Neural cell (in vitro differentiated cells): ENCODE data around the gene BRD3. TPM values are rescaled to one million over a fixed set of nuclear protein-coding genes. Genes with fewer than 3 reads are reported as not detected.

Source experiments
- H2AFZ ChIP-seq: fragments of 200-600, 300-800 bp; sonication (generic), shearing (Covaris generic); 2 replicates; pipeline ENCODE4 v1.6.0; 2014; ENCODE audit warnings: low read depth, mild to moderate bottlenecking, antibody characterized with exemption, low read length, moderate library complexity
- H3F3A ChIP-seq: fragments of 200-600 bp; shearing (Covaris generic); 2 replicates; pipeline ENCODE4 v1.6.1; 2016; ENCODE audit warnings: mild to moderate bottlenecking, moderate library complexity, mixed read lengths, antibody characterized with exemption, low read length; ENCODE audit not compliant: insufficient read depth, poor library complexity, severe bottlenecking
- H3K27ac ChIP-seq: fragments of 200-600, 300-800 bp; sonication (generic), shearing (Covaris generic); 2 replicates; pipeline ENCODE4 v1.5.1; 2014; ENCODE audit warnings: mild to moderate bottlenecking, low read length, moderate library complexity
- H3K27me3 ChIP-seq: fragments of 300-800, 200-600 bp; sonication (generic), shearing (Covaris generic); 2 replicates; pipeline ENCODE4 v1.6.0; 2014; ENCODE audit warnings: mild to moderate bottlenecking, low read depth, low read length, moderate library complexity; ENCODE audit not compliant: insufficient read depth
- H3K36me3 ChIP-seq: fragments of 300-800, 200-600 bp; sonication (generic), shearing (Covaris generic); 2 replicates; pipeline ENCODE4 v1.5.1; 2014; ENCODE audit warnings: mild to moderate bottlenecking, antibody characterized with exemption, low read length, moderate library complexity; ENCODE audit not compliant: insufficient read depth
- H3K4me2 ChIP-seq: fragments of 300-800, 200-600 bp; sonication (generic), shearing (Covaris generic); 2 replicates; pipeline ENCODE4 v1.6.0; 2014; ENCODE audit warnings: mild to moderate bottlenecking, low read length
- H3K4me3 ChIP-seq: fragments of 300-800, 200-600 bp; sonication (generic), shearing (Covaris generic); 2 replicates; pipeline ENCODE4 v1.5.1; 2014; ENCODE audit warnings: mild to moderate bottlenecking, low read length, moderate library complexity
- H3K79me2 ChIP-seq: fragments of 200-600 bp; shearing (Covaris generic); replicated peaks from 2 replicates; pipeline ENCODE4 v1.6.0; 2014; ENCODE audit warnings: mild to moderate bottlenecking, low read length, moderate library complexity; ENCODE audit not compliant: insufficient read depth
- H3K9ac ChIP-seq: fragments of 300-800, 200-600 bp; sonication (generic), shearing (Covaris generic); 2 replicates; pipeline ENCODE4 v1.6.1; 2016; ENCODE audit warnings: mild to moderate bottlenecking, low read length, mixed read lengths
- H3K9me2 ChIP-seq: fragments of 200-600 bp; shearing (Covaris generic); 2 replicates; pipeline ENCODE4 v1.6.1; 2016; ENCODE audit warnings: mild to moderate bottlenecking, low read length, mixed read lengths; ENCODE audit not compliant: insufficient read depth
- H3K9me3 ChIP-seq: fragments of 200-600, 300-800 bp; sonication (generic), shearing (Covaris generic); 2 replicates; pipeline ENCODE4 v1.6.1; 2016; ENCODE audit warnings: mild to moderate bottlenecking, mixed run types, low read length, moderate library complexity, mixed read lengths
- H4K20me1 ChIP-seq: fragments of 200-600 bp; shearing (Covaris generic); 2 replicates; pipeline ENCODE4 v1.6.1; 2016; ENCODE audit warnings: mild to moderate bottlenecking, mixed run types; ENCODE audit not compliant: insufficient read depth
- EP300 ChIP-seq: fragments of 450-650 bp; conservative IDR thresholded peaks from 2 replicates; pipeline ENCODE4 v1.6.1; 2014; ENCODE audit warnings: antibody characterized with exemption, mild to moderate bottlenecking, moderate library complexity; ENCODE audit not compliant: poor library complexity, severe bottlenecking
- EZH2 ChIP-seq: fragments of 200-600, 300-800 bp; shearing (Covaris generic), sonication (generic); IDR thresholded peaks from 2 replicates; pipeline ENCODE4 v1.6.1; 2014; ENCODE audit warnings: antibody characterized with exemption, low read length, borderline replicate concordance, mild to moderate bottlenecking; ENCODE audit not compliant: insufficient read depth, poor library complexity, severe bottlenecking
- MXI1 ChIP-seq: fragments of 450-650 bp; conservative IDR thresholded peaks from 2 replicates; pipeline ENCODE4 v1.6.1; 2014; ENCODE audit warnings: antibody characterized with exemption, mild to moderate bottlenecking; ENCODE audit not compliant: poor library complexity, severe bottlenecking
- POLR2AphosphoS5 ChIP-seq: IDR thresholded peaks from 2 replicates; pipeline ENCODE4 v1.6.1; 2012
- RAD21 ChIP-seq: fragments of 450-650 bp; conservative IDR thresholded peaks from 2 replicates; pipeline ENCODE4 v1.6.1; 2014; ENCODE audit warnings: antibody characterized with exemption, mild to moderate bottlenecking, moderate library complexity
- SMC3 ChIP-seq: fragments of 450-650 bp; conservative IDR thresholded peaks from 2 replicates; pipeline ENCODE4 v1.6.1; 2014; ENCODE audit warnings: antibody characterized with exemption, mild to moderate bottlenecking, moderate library complexity; ENCODE audit not compliant: poor library complexity
- TAF1 ChIP-seq: IDR thresholded peaks from 2 replicates; pipeline ENCODE4 v1.6.1; 2012; ENCODE audit warnings: low read depth
- polyA plus RNA-seq: library from polyadenylated mRNA; depleted of rRNA; stranded (reverse); fragments of >200 nt; gene quantifications from 2 replicates; pipeline ENCODE4 v1.2.3, GENCODE V29; 2014
- TF ChIP-seq, protein P1 (sequence below): fragments of 450-650 bp; IDR thresholded peaks from 2 replicates; pipeline ENCODE4 v1.5.1; 2014; ENCODE audit warnings: antibody characterized with exemption, mild to moderate bottlenecking, moderate library complexity; ENCODE audit not compliant: poor library complexity, severe bottlenecking
- TF ChIP-seq, protein P2 (sequence below): IDR thresholded peaks from 2 replicates; pipeline ENCODE4 v1.6.1; 2012; ENCODE audit warnings: borderline replicate concordance

Gene BRD3
- polyA plus RNA-seq, 1 donor from 2014 or later = 17.6 TPM

DNA sequence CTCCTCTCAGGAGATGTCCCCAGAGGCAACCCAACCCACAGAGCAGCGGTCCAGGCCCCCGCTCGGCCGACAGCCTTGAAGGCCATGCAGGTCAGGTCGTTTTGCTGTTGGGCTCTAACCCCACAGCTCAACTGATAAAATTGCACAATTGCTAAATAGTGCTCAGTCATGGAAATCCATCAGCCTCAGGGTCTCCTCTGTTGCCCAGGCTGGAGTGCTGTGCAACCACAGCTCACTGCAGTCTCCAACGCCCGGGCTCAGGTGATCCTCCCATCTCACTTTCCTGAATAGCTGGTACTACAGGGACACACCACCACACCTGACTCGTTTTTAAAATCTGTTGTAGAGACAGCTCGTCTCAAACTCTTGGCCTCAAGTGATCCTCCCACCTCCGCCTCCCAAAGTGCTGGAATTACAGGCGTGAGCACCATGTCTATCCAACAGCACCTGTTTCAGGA, 24.3 kb downstream of the BRD3 start:
- H2AFZ ChIP-seq = no peak overlapping the region
- TF ChIP-seq EP300 (no peak), RAD21 (no peak), TAF1 (no peak), EZH2 (no peak), MXI1 (no peak), POLR2AphosphoS5 (no peak), SMC3 (no peak)
- TF ChIP-seq, protein P1, sequence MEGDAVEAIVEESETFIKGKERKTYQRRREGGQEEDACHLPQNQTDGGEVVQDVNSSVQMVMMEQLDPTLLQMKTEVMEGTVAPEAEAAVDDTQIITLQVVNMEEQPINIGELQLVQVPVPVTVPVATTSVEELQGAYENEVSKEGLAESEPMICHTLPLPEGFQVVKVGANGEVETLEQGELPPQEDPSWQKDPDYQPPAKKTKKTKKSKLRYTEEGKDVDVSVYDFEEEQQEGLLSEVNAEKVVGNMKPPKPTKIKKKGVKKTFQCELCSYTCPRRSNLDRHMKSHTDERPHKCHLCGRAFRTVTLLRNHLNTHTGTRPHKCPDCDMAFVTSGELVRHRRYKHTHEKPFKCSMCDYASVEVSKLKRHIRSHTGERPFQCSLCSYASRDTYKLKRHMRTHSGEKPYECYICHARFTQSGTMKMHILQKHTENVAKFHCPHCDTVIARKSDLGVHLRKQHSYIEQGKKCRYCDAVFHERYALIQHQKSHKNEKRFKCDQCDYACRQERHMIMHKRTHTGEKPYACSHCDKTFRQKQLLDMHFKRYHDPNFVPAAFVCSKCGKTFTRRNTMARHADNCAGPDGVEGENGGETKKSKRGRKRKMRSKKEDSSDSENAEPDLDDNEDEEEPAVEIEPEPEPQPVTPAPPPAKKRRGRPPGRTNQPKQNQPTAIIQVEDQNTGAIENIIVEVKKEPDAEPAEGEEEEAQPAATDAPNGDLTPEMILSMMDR = no peak
- TF ChIP-seq, protein P2, sequence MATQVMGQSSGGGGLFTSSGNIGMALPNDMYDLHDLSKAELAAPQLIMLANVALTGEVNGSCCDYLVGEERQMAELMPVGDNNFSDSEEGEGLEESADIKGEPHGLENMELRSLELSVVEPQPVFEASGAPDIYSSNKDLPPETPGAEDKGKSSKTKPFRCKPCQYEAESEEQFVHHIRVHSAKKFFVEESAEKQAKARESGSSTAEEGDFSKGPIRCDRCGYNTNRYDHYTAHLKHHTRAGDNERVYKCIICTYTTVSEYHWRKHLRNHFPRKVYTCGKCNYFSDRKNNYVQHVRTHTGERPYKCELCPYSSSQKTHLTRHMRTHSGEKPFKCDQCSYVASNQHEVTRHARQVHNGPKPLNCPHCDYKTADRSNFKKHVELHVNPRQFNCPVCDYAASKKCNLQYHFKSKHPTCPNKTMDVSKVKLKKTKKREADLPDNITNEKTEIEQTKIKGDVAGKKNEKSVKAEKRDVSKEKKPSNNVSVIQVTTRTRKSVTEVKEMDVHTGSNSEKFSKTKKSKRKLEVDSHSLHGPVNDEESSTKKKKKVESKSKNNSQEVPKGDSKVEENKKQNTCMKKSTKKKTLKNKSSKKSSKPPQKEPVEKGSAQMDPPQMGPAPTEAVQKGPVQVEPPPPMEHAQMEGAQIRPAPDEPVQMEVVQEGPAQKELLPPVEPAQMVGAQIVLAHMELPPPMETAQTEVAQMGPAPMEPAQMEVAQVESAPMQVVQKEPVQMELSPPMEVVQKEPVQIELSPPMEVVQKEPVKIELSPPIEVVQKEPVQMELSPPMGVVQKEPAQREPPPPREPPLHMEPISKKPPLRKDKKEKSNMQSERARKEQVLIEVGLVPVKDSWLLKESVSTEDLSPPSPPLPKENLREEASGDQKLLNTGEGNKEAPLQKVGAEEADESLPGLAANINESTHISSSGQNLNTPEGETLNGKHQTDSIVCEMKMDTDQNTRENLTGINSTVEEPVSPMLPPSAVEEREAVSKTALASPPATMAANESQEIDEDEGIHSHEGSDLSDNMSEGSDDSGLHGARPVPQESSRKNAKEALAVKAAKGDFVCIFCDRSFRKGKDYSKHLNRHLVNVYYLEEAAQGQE = no peak
- no peak overlapping the region for H3K4me2 ChIP-seq
- peaks cover 9% of the 10 kb centered on the region for H3K36me3 ChIP-seq
- no peaks in the 10 kb centered on the region for H3K79me2 ChIP-seq
- H4K20me1 ChIP-seq = no peaks in the 10 kb centered on the region
- no peaks in the 10 kb centered on the region for H3K27me3 ChIP-seq
- H3K9ac ChIP-seq = no peak overlapping the region
- H3K9me2 ChIP-seq = no peaks in the 10 kb centered on the region
- H3K4me3 ChIP-seq = no peak overlapping the region
- no peaks in the 10 kb centered on the region for H3F3A ChIP-seq
- H3K27ac ChIP-seq = no peak overlapping the region
- no peaks in the 10 kb centered on the region for H3K9me3 ChIP-seq

- Histone ChIP-seq H3K4me3 (no peak overlapping the region), H3K36me3 (peaks cover 9% of the 10 kb centered on the region), H3K27me3 (no peaks in the 10 kb centered on the region), H3K9me2 (no peaks in the 10 kb centered on the region), H3K9ac (no peak overlapping the region), H3K79me2 (no peaks in the 10 kb centered on the region), H4K20me1 (no peaks in the 10 kb centered on the region), H3K27ac (no peak overlapping the region), H2AFZ (no peak overlapping the region), H3F3A (no peaks in the 10 kb centered on the region), H3K9me3 (no peaks in the 10 kb centered on the region), H3K4me2 (no peak overlapping the region)
- TF ChIP-seq SMC3 = no peak
- no peak for TF ChIP-seq MXI1
- TF ChIP-seq, protein P1 = no peak
- no peak for TF ChIP-seq EZH2
- no peak for TF ChIP-seq RAD21
- no peak for TF ChIP-seq EP300
- no peak for TF ChIP-seq POLR2AphosphoS5
- TF ChIP-seq TAF1 = no peak
- TF ChIP-seq, protein P2 = no peak
These were observed 26.2 kb downstream of the BRD3 start for GRCh38 chr9:134041649-134041962.
